C4-2B (cell line): Measurements from ENCODE around the gene SLC8A1.

Experiments used
- H3K27ac ChIP-seq: fragments of 450-650 bp; 2 replicates; pipeline ENCODE4 v1.5.1; 2017
- ZFX ChIP-seq: fragments of 450-650 bp; IDR thresholded peaks from 2 replicates; pipeline ENCODE4 v1.6.1; 2017
- TF ChIP-seq, protein P1 (sequence below): fragments of 450-650 bp; conservative IDR thresholded peaks from 2 replicates; pipeline ENCODE4 v1.5.1; 2017; ENCODE audit warnings: mild to moderate bottlenecking

SLC8A1 gene

DNA sequence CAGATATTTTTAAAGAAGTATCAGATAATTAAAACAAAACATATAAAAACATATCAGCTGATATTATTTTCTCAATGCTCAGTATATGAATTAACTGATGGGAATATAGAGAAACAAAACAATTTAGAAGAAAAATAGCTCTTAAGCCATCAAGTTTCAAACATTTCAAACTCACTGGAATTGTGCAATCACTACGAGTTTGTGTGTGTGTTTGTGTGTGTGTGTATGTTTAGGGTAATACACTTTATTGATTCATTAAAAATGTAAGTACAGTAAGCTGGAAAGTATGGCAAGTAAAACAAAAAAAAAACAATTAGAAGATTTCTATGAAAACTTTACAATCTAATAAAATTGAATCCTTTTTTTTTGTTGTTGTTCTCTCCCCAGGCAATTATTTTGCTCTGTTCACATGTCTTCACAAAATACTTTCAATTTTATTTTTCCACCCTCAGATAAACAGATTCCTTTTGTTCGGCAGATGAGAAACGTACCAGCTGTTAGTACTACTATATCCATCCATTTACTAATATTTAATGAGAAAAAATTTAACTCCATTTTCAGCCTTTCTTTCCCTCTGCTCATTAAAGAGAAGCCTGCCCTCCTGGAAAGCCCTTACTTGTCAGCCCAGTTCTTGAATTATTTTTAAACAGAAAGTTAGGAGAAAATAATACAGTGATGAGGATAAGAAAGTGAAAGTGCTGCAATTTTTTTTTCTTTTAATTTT lies 87.6 kb downstream of the SLC8A1 start:
- H3K27ac ChIP-seq, result no peak overlapping the region
- TF ChIP-seq, protein P1, sequence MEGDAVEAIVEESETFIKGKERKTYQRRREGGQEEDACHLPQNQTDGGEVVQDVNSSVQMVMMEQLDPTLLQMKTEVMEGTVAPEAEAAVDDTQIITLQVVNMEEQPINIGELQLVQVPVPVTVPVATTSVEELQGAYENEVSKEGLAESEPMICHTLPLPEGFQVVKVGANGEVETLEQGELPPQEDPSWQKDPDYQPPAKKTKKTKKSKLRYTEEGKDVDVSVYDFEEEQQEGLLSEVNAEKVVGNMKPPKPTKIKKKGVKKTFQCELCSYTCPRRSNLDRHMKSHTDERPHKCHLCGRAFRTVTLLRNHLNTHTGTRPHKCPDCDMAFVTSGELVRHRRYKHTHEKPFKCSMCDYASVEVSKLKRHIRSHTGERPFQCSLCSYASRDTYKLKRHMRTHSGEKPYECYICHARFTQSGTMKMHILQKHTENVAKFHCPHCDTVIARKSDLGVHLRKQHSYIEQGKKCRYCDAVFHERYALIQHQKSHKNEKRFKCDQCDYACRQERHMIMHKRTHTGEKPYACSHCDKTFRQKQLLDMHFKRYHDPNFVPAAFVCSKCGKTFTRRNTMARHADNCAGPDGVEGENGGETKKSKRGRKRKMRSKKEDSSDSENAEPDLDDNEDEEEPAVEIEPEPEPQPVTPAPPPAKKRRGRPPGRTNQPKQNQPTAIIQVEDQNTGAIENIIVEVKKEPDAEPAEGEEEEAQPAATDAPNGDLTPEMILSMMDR, result no peak
- TF ChIP-seq ZFX, result no peak

DNA sequence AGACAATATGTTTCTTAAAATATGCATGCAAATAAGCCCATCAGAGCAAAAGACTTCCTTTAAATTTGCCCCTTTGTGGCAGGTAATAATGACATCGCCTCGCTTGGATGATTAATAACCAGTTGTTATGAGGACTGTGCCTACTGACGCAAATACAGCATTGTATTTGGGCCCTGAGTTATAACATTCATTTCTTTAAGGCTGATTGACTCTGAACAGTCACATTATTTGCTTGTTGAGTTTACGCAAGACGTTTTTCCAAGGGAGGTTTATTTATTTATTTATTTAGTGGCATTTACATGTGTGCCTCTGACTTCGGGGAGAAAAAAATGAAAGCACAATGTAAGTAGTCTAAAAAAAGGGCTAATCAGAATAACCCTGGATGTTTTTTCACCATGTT lies 88.3 kb downstream of the SLC8A1 start:
- no peak for TF ChIP-seq ZFX
- TF ChIP-seq, protein P1, result no peak
- H3K27ac ChIP-seq, result no peak overlapping the region

DNA sequence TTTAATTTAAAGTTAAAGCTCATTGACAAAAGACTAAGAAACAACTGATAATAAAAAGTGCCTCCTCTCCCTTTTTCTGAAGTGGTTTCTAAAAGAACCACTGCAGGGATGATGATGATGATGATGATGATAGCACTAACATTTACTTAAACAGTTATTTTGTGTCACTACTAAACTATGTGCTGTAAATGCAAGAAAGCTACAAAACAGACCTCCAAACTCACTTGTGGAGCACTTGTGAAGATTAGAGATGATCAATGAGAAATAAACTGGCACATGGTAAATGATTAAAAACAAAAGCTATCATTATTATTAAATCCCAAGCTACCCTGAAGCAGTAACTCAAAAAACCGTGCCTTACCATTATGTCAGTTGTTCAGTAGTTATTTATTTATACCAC lies 88.7 kb downstream of the SLC8A1 start:
- H3K27ac ChIP-seq, result no peak overlapping the region

DNA sequence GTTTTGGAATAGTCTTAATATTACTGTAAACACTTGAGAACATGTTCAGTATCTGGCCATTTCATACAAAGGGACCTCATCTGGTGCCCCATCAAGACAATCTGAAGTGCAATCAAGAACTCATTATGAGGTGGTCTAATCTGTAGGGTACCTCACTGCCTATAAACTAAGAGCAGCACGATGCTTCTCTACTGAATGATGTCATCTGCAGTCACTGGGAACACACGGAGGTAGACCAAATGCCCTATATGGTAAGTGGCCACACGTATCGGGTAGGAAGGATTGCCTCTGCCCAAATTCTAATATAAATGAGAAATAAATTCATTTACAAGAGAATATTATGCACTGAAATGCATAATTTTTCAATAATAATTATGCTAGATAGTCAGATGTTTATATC lies 90.4 kb downstream of the SLC8A1 start:
- no peak overlapping the region for H3K27ac ChIP-seq
- TF ChIP-seq, protein P1, result no peak

More for the DNA sequence above, 88.7 kb downstream of the SLC8A1 start:
- no peak for TF ChIP-seq ZFX
- TF ChIP-seq, protein P1, result no peak

DNA sequence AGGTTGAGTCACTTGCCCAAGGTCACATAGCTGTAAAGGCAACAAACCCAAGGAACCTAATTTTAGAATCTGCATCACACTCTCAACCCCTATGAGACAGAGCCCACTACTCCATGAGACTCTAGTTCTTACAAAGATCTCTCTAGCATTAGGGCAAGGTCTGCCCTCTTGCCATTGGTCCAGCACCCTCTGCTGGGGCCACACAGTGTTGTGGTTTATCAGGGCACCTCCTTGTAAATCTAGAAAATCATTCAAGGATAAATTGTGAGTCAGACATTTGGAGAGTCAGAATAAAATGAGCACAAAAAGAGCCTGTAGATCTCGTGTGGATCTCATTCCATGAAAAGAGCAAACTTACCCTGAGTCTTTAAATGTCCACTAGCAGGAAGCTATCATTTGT lies 91.2 kb downstream of the SLC8A1 start:
- TF ChIP-seq, protein P1, result no peak; the same call in 1 of the 2 replicates
- TF ChIP-seq ZFX, result no peak
- no peak overlapping the region for H3K27ac ChIP-seq

DNA sequence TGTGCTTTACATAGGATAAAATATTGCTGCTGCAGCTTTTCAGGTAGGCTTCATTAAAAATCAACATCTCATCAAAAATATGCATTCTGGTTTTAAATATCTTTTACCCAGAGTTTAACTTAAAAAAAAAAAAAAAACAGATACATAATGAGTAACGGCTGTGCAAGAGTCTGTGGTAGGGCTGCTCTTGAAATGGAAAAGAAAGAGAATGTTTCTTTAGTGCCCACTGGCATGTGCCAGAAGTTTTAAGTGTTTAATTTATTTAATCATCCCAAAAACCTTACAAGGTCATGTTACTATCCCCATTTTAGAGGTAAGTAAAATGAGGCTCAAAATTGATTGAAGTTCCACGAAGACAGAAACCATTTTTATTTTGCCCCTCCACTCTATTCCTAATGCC lies 92.1 kb downstream of the SLC8A1 start:
- H3K27ac ChIP-seq, result no peak overlapping the region
- TF ChIP-seq ZFX, result no peak
- TF ChIP-seq, protein P1, result no peak

DNA sequence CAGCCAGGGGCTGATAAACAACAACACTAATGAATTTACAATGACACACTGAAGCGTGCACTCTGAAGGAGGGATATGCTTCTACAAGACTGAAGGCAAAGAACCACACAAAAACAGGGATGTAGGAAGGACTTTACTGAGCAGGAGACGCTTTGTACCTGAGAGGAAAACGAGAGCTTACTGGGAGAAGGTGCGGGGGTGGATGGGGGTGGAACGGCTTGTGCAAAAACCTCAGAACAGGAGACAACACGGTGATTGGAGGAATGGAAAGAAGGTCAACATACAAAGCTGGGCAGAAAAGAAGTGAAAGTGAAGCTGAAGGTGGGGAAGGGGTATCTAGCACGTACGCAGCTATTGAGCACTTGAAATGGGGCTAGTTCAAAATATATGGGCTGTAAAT lies 93.1 kb downstream of the SLC8A1 start:
- no peak overlapping the region for H3K27ac ChIP-seq
- no peak for TF ChIP-seq ZFX
- TF ChIP-seq, protein P1, result no peak
